Endothelial cell of umbilical vein (primary cell): ENCODE results near the gene DNAH11. TPM values are rescaled to one million over a fixed set of nuclear protein-coding genes. Genes with fewer than 3 reads are reported as not detected.
"Not testable (repeated sequence)": the region's sequence is repeated elsewhere in the genome, so short reads cannot be mapped to it uniquely, and the experiment has no call there.

Source experiments
- BruUV-seq: library from RNA; stranded (reverse); fragments of 400-500 nt; replicated peaks from 2 replicates; lab custom pipeline; 2021; lab: Mats Ljungman, UMichigan
- CTCF ChIA-PET: fragments of 300-600, 350-600 bp; sonication (Branson Sonifier 250); formaldehyde crosslinking; loops from one replicate; lab custom pipeline; 2021; ENCODE audit warnings: antibody characterized with exemption, inconsistent platforms; lab: Charles Lee
- POLR2A ChIA-PET: fragments of 300-600, 350-600 bp; sonication (Branson Sonifier 250); formaldehyde crosslinking; loops from one replicate; lab custom pipeline; 2021; ENCODE audit warnings: antibody characterized with exemption, inconsistent platforms; lab: Charles Lee
- DNase-seq: peaks from one replicate; pipeline ENCODE4 v3.0.0-alpha.2; 2011; ENCODE audit warnings: low read depth, low spot score
- FAIRE-seq: peaks from 2 replicates; lab custom pipeline; 2011; peaks lifted over from hg19 to GRCh38; lab: Jason Lieb, UNC
- H2AFZ ChIP-seq: 2 replicates; pipeline ENCODE4 v1.6.0; 2012; ENCODE audit warnings: low read depth, low read length, control low read depth, inconsistent platforms
- H3K27ac ChIP-seq: 2 replicates; pipeline ENCODE4 v1.5.1; 2011; ENCODE audit warnings: low read depth, mild to moderate bottlenecking, control low read depth, low read length, moderate library complexity; ENCODE audit not compliant: insufficient read depth
- H3K27me3 ChIP-seq, 2 experiments: 2 replicates each; pipeline versions ENCODE4 v1.6.0 to v1.6.1; 2011; ENCODE audit warnings: low read length in 2 of 2, mixed read lengths in 1 of 2; ENCODE audit not compliant: control insufficient read depth in 2 of 2, insufficient read depth in 2 of 2
- H3K36me3 ChIP-seq, 2 experiments: 2 replicates in 1 of 2; 3 replicates in 1 of 2; pipeline ENCODE4 v1.5.1; 2011; ENCODE audit warnings: low read length in 2 of 2, mild to moderate bottlenecking in 1 of 2, moderate library complexity in 1 of 2; ENCODE audit not compliant: control insufficient read depth in 2 of 2, insufficient read depth in 2 of 2; ENCODE audit errors: extremely low read depth in 1 of 2
- H3K4me1 ChIP-seq: 3 replicates; pipeline ENCODE4 v1.5.1; 2011; ENCODE audit warnings: mild to moderate bottlenecking, low read length; ENCODE audit not compliant: control insufficient read depth, insufficient read depth; ENCODE audit errors: extremely low read depth
- H3K4me2 ChIP-seq: 2 replicates; pipeline ENCODE4 v1.6.1; 2011; ENCODE audit warnings: low read length, control low read depth, mixed read lengths; ENCODE audit not compliant: insufficient read depth
- H3K4me3 ChIP-seq, 3 experiments: fragments of 200-600 bp in 1 of 3; sonication (generic), shearing (Covaris generic) in 1 of 3; replicated peaks in 1 of 3; 2 replicates each; pipeline ENCODE4 v1.5.1; 2011 to 2016; ENCODE audit warnings: control low read depth in 3 of 3, low read length in 3 of 3, mild to moderate bottlenecking in 2 of 3, inconsistent platforms in 1 of 3, low read depth in 1 of 3, moderate library complexity in 1 of 3; ENCODE audit not compliant: insufficient read depth in 1 of 3
- H3K79me2 ChIP-seq: 2 replicates; pipeline ENCODE4 v1.6.0; 2012; ENCODE audit warnings: low read length, inconsistent platforms; ENCODE audit not compliant: control insufficient read depth, insufficient read depth
- H3K9ac ChIP-seq: replicated peaks from 2 replicates; pipeline ENCODE3; 2011; ENCODE audit warnings: low read length, control low read depth; ENCODE audit not compliant: insufficient read depth; ENCODE audit errors: extremely low read depth
- H3K9me1 ChIP-seq: replicated peaks from 3 replicates; pipeline ENCODE4 v1.6.0; 2011; ENCODE audit warnings: mild to moderate bottlenecking, low read length; ENCODE audit not compliant: control insufficient read depth, insufficient read depth; ENCODE audit errors: extremely low read depth
- H3K9me3 ChIP-seq: replicated peaks from 2 replicates; pipeline ENCODE4 v1.5.1; 2012; ENCODE audit warnings: low read length, inconsistent platforms; ENCODE audit not compliant: control insufficient read depth, insufficient read depth
- H4K20me1 ChIP-seq: replicated peaks from 2 replicates; pipeline ENCODE3; 2011; ENCODE audit warnings: mild to moderate bottlenecking, low read length; ENCODE audit not compliant: control insufficient read depth, insufficient read depth; ENCODE audit errors: extremely low read depth
- CTCF ChIP-seq, 2 donors: IDR thresholded peaks; 1 replicate in 1 of 2; 2 replicates in 1 of 2; pipeline ENCODE4 v1.5.1; 2011; ENCODE audit warnings: low read length in 2 of 2, mild to moderate bottlenecking in 2 of 2, moderate library complexity in 2 of 2, control low read depth in 1 of 2, inconsistent platforms in 1 of 2, low read depth in 1 of 2; ENCODE audit not compliant: insufficient read depth in 1 of 2; ENCODE audit errors: extremely low read depth in 1 of 2
- EZH2 ChIP-seq: IDR thresholded peaks from 2 replicates; pipeline ENCODE4 v1.6.1; 2012; ENCODE audit warnings: borderline replicate concordance, low read depth, mild to moderate bottlenecking, moderate library complexity, low read length, inconsistent platforms; ENCODE audit not compliant: severe bottlenecking
- FOS ChIP-seq: IDR thresholded peaks from 2 replicates; pipeline ENCODE4 v1.6.1; 2011; ENCODE audit warnings: mild to moderate bottlenecking, low read length, moderate library complexity, borderline replicate concordance; ENCODE audit not compliant: insufficient read depth
- GATA2 ChIP-seq: IDR thresholded peaks from 2 replicates; pipeline ENCODE4 v1.7.0; 2011; ENCODE audit warnings: low read depth, mild to moderate bottlenecking, moderate library complexity, mixed read lengths, low read length; ENCODE audit not compliant: insufficient read length, insufficient read depth
- JUN ChIP-seq: IDR thresholded peaks from 2 replicates; pipeline ENCODE4 v1.6.1; 2011; ENCODE audit warnings: borderline replicate concordance, low read depth; ENCODE audit not compliant: insufficient read length, insufficient read depth
- MYC ChIP-seq: IDR thresholded peaks from one replicate; pipeline ENCODE4 v1.6.1; 2011; ENCODE audit warnings: mild to moderate bottlenecking, low read depth, low read length
- POLR2A ChIP-seq: IDR thresholded peaks from 2 replicates; pipeline ENCODE4 v1.6.1; 2012; ENCODE audit warnings: low read depth, mild to moderate bottlenecking, control low read depth, low read length
- POLR2AphosphoS5 ChIP-seq: IDR thresholded peaks from 2 replicates; pipeline ENCODE4 v1.6.1; 2012; ENCODE audit warnings: low read depth, mild to moderate bottlenecking, control low read depth, low read length, moderate library complexity; ENCODE audit not compliant: insufficient read depth
- dilution Hi-C: fragments of 300-500 bp; cut with MboI; formaldehyde crosslinking; loops from one replicate; pipeline ENCODE4 v1.15.0; 2019; ENCODE audit warnings: low sequenced_read_pairs; ENCODE audit not compliant: extremely low pct_ligation_motif_present
- intact Hi-C: fragments of 100-400 bp; cut with micrococcal nuclease; formaldehyde crosslinking; loops from one replicate; pipeline ENCODE4 v1.10.0; 2022
- polyA plus RNA-seq, 4 experiments: library from polyadenylated mRNA; depleted of rRNA in 3 of 4; stranded (reverse) in 3 of 4; unstranded in 1 of 4; fragments of >200 nt; gene quantifications; 2 replicates each; pipeline versions ENCODE4 v1.2.1 to v1.2.3, GENCODE V29; 2011 to 2012; ENCODE audit warnings: missing spikeins in 1 of 4
- total RNA-seq: library from RNA; stranded (reverse); gene quantifications from 2 replicates; pipeline ENCODE4 v1.2.3, GENCODE V29; 2021
- TF ChIP-seq, protein P1 (sequence below): IDR thresholded peaks from 2 replicates; pipeline ENCODE4 v1.6.1; 2011; ENCODE audit not compliant: insufficient read depth, insufficient read length

The DNAH11 gene
- total and polyA plus RNA-seq, 2 donors (not counting 3 experiments of a cell fraction or from before 2014, with no cell fraction given), result 0.69 to 0.91 TPM

DNA sequence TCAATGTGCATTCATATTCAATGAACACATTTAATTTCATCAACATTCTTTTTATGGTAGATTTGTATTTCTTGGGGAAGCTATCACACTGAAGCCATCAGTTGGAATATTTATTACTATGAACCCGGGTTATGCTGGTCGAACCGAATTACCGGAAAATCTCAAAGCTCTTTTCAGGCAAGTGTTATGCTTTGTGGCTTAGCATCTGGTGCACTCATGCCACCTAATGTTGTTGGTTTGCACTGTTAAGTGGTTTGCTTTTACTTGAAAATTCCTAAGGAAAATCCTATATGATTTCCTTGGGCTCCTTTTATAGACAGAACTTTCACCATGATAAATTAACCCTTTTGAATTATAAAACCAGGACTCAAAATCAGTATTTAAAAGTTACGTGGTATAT lies 147.9 kb downstream of the DNAH11 start:
- no peaks in the 10 kb centered on the region for H3K27me3 ChIP-seq
- no peaks in the 10 kb centered on the region for H3K4me1 ChIP-seq
- TF ChIP-seq POLR2AphosphoS5 (no peak), EZH2 (no peak), JUN (no peak), GATA2 (no peak), MYC (no peak), CTCF (IDR thresholded peaks at IDR 0.05; ENCODE audit: extremely low read depth in 1 of 2, insufficient read depth in 1 of 2, low read depth in 1 of 2, low read length in 2 of 2) (no peak), FOS (no peak), POLR2A (no peak)
- TF ChIP-seq, protein P1, sequence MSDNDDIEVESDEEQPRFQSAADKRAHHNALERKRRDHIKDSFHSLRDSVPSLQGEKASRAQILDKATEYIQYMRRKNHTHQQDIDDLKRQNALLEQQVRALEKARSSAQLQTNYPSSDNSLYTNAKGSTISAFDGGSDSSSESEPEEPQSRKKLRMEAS, result no peak
- POLR2A ChIA-PET, result no interaction called here
- DNase-seq (no peak), FAIRE-seq (no peak)
- intact Hi-C loops, result loop anchor here (1.0 kb wide), 1 partner anchor 311 kb away; no protein-coding TSS in a partner anchor
- H3K9me1 ChIP-seq, result no peaks in the 10 kb centered on the region
- no peak overlapping the region for H2AFZ ChIP-seq
- no peaks in the 10 kb centered on the region for H4K20me1 ChIP-seq
- CTCF ChIA-PET, result no interaction called here
- dilution Hi-C loops, result no loop called here
- H3K4me3 ChIP-seq, result no peak overlapping the region
- H3K27ac ChIP-seq, result no peak overlapping the region
- no peaks in the 10 kb centered on the region for H3K36me3 ChIP-seq
- no peak overlapping the region for H3K9ac ChIP-seq
- no peak overlapping the region for H3K4me2 ChIP-seq
- no peaks in the 10 kb centered on the region for H3K79me2 ChIP-seq
- no TSS peak for BruUV-seq
- no peaks in the 10 kb centered on the region for H3K9me3 ChIP-seq

GRCh38 chr7:21691146-21691545 lies 148.3 kb downstream of the DNAH11 start:
- DNase-seq, H3K9me1 ChIP-seq, H3K27me3 ChIP-seq, FAIRE-seq, H4K20me1 ChIP-seq, POLR2A ChIA-PET, intact Hi-C loops, H2AFZ ChIP-seq, BruUV-seq, H3K27ac ChIP-seq, H3K36me3 ChIP-seq, H3K4me2 ChIP-seq, H3K9ac ChIP-seq, H3K4me3 ChIP-seq, dilution Hi-C loops, H3K4me1 ChIP-seq, H3K79me2 ChIP-seq, CTCF ChIA-PET, H3K9me3 ChIP-seq: not testable (repeated sequence)

- H3K79me2 ChIP-seq, H2AFZ ChIP-seq, CTCF ChIA-PET, intact Hi-C loops, H3K4me1 ChIP-seq, H3K9ac ChIP-seq, H3K4me2 ChIP-seq, POLR2A ChIA-PET, H3K27me3 ChIP-seq, H4K20me1 ChIP-seq, dilution Hi-C loops, H3K36me3 ChIP-seq, BruUV-seq, FAIRE-seq, H3K9me3 ChIP-seq, H3K9me1 ChIP-seq, H3K27ac ChIP-seq, DNase-seq, H3K4me3 ChIP-seq: not testable (repeated sequence)
Measured at GRCh38 chr7:21700587-21700986, 157.7 kb downstream of the DNAH11 start.
